Caco-2 (cell line): ENCODE data around the gene IMMT. TPM values are rescaled to one million over a fixed set of nuclear protein-coding genes. Genes with fewer than 3 reads are reported as not detected.

ENCODE experiments used
- BruUV-seq: library from RNA; stranded (reverse); fragments of 400-500 nt; replicated peaks from 2 replicates; lab custom pipeline; 2021; lab: Mats Ljungman, UMichigan
- CTCF ChIA-PET: fragments of 300-600 bp; sonication (Branson Sonifier 250); formaldehyde crosslinking; loops from one replicate; lab custom pipeline; 2022; ENCODE audit warnings: antibody characterized with exemption; lab: Charles Lee
- POLR2A ChIA-PET: fragments of 300-600 bp; sonication (Branson Sonifier 250); formaldehyde crosslinking; loops from one replicate; lab custom pipeline; 2022; ENCODE audit warnings: antibody characterized with exemption; lab: Charles Lee
- DNase-seq, 2 experiments: peaks; one replicate each; pipeline versions ENCODE4 v3.0.0 to v3.0.0-alpha.2; 2020 to 2022
- H3K27me3 ChIP-seq: replicated peaks from 2 replicates; pipeline ENCODE4 v1.6.0; 2011; ENCODE audit warnings: low read length; ENCODE audit not compliant: control insufficient read depth, insufficient read depth
- H3K36me3 ChIP-seq: 2 replicates; pipeline ENCODE4 v1.5.1; 2011; ENCODE audit warnings: low read length; ENCODE audit not compliant: control insufficient read depth, insufficient read depth
- H3K4me1 ChIP-seq: fragments of 250-450 bp; sonication (Bioruptor Pico); 2 replicates; pipeline ENCODE4 v1.5.1; 2020; ENCODE audit warnings: mild to moderate bottlenecking
- H3K4me3 ChIP-seq: 2 replicates; pipeline ENCODE4 v1.5.1; 2011; ENCODE audit warnings: low read depth, mild to moderate bottlenecking, control low read depth, low read length
- H3K9me3 ChIP-seq: fragments of 250-450 bp; sonication (Bioruptor Pico); 2 replicates; pipeline ENCODE4 v1.5.1; 2020; ENCODE audit warnings: mild to moderate bottlenecking, moderate library complexity
- H3K27ac Mint-ChIP-seq: one replicate; pipeline ENCODE4 v1.8.0; 2022; ENCODE audit warnings: mixed read lengths; ENCODE audit not compliant: unreplicated experiment
- H3K27me3 Mint-ChIP-seq: one replicate; pipeline ENCODE4 v1.8.0; 2022; ENCODE audit warnings: mixed read lengths; ENCODE audit not compliant: insufficient read depth, unreplicated experiment
- H3K36me3 Mint-ChIP-seq: one replicate; pipeline ENCODE4 v1.8.0; 2022; ENCODE audit warnings: mild to moderate bottlenecking, mixed read lengths; ENCODE audit not compliant: insufficient read depth, unreplicated experiment
- H3K4me1 Mint-ChIP-seq: one replicate; pipeline ENCODE4 v1.8.0; 2022; ENCODE audit warnings: low read depth, mixed read lengths; ENCODE audit not compliant: unreplicated experiment
- H3K4me3 Mint-ChIP-seq: one replicate; pipeline ENCODE4 v1.8.0; 2022; ENCODE audit warnings: mild to moderate bottlenecking, moderate library complexity, mixed read lengths; ENCODE audit not compliant: unreplicated experiment
- H3K9me3 Mint-ChIP-seq: one replicate; pipeline ENCODE4 v1.8.0; 2022; ENCODE audit warnings: mixed read lengths; ENCODE audit not compliant: unreplicated experiment
- CTCF ChIP-seq, 2 experiments: fragments of 200-600 bp in 1 of 2; IDR thresholded peaks; 1 replicate in 1 of 2; 2 replicates in 1 of 2; pipeline versions ENCODE4 v1.5.1 to v1.8.0; 2011 to 2022; ENCODE audit warnings: antibody characterized with exemption in 1 of 2, control low read depth in 1 of 2, inconsistent platforms in 1 of 2, low read depth in 1 of 2, low read length in 1 of 2, mild to moderate bottlenecking in 1 of 2, moderate library complexity in 1 of 2; ENCODE audit not compliant: insufficient read depth in 1 of 2, severe bottlenecking in 1 of 2, unreplicated experiment in 1 of 2
- intact Hi-C: fragments of 100-400 bp; cut with micrococcal nuclease; formaldehyde crosslinking; loops from one replicate; pipeline ENCODE4 v1.10.0; 2022; ENCODE audit not compliant: unreplicated experiment
- total RNA-seq: library from RNA; stranded (reverse); gene quantifications from 2 replicates; pipeline ENCODE4 v1.2.3, GENCODE V29; 2022

IMMT gene
- total RNA-seq, 1 experiment from 2014 or later = 129 TPM

- Mint-ChIP-seq H3K27ac (peak overlapping the region; percentile 94), H3K4me1 (peaks cover 22% of the 10 kb centered on the region), H3K27me3 (no peaks in the 10 kb centered on the region), H3K9me3 (peaks cover 7% of the 10 kb centered on the region), H3K4me3 (no peak overlapping the region), H3K36me3 (no peaks in the 10 kb centered on the region)
- no peaks in the 10 kb centered on the region for H3K36me3 ChIP-seq
- peaks cover 26% of the 10 kb centered on the region for H3K4me1 ChIP-seq
- H3K9me3 ChIP-seq = no peaks in the 10 kb centered on the region
- H3K4me3 ChIP-seq = no peak overlapping the region
- no peak for TF ChIP-seq CTCF (IDR thresholded peaks at IDR 0.05; ENCODE audit: insufficient read depth in 1 of 2, low read depth in 1 of 2, low read length in 1 of 2, severe bottlenecking in 1 of 2, unreplicated experiment in 1 of 2)
- BruUV-seq = no TSS peak
- ChIA-PET CTCF (no interaction called here), POLR2A (no interaction called here)
- no peak for DNase-seq
- intact Hi-C loops = no loop called here
- H3K27me3 ChIP-seq = no peaks in the 10 kb centered on the region
Observed at GRCh38 chr2:86243272-86243671, 48.0 kb upstream of the IMMT start.

- POLR2A ChIA-PET = no interaction called here
- Histone ChIP-seq H3K4me1 (peaks cover 26% of the 10 kb centered on the region), H3K36me3 (no peaks in the 10 kb centered on the region), H3K9me3 (no peaks in the 10 kb centered on the region), H3K4me3 (no peak overlapping the region), H3K27me3 (no peaks in the 10 kb centered on the region)
- TF ChIP-seq CTCF (IDR thresholded peaks at IDR 0.05; ENCODE audit: insufficient read depth in 1 of 2, low read depth in 1 of 2, low read length in 1 of 2, severe bottlenecking in 1 of 2, unreplicated experiment in 1 of 2) = no peak
- no peak for DNase-seq
- peaks cover 7% of the 10 kb centered on the region for H3K9me3 Mint-ChIP-seq
- H3K27ac Mint-ChIP-seq = no peak overlapping the region
- H3K36me3 Mint-ChIP-seq = no peaks in the 10 kb centered on the region
- no peaks in the 10 kb centered on the region for H3K27me3 Mint-ChIP-seq
- CTCF ChIA-PET = no interaction called here
- no peak overlapping the region for H3K4me3 Mint-ChIP-seq
- BruUV-seq = no TSS peak
- H3K4me1 Mint-ChIP-seq = peaks cover 22% of the 10 kb centered on the region
- intact Hi-C loops = no loop called here
Observed at GRCh38 chr2:86241611-86242010, 46.3 kb upstream of the IMMT start.

DNA sequence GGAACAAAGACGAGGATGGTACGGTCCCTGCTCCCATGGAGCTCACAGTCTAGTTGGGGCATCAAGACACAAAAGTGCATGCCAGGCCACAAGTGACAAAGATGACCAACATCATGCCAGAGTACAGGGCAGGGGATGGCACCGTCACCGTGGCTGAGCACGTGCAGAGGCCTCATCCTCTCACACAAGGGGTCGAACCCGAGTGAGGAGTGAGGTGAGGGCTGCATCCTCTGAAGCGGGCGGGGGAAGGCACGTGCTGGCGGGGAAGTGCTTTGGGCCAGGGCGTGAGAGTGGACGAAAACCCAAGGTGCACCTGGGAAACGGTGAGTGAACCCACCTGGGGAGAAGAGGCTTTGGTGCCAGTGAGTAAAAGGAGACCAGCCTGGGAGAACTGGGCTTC, 45.0 kb upstream of the IMMT start:
- ChIA-PET CTCF (no interaction called here), POLR2A (no interaction called here)
- no peaks in the 10 kb centered on the region for H3K36me3 Mint-ChIP-seq
- H3K9me3 ChIP-seq = no peaks in the 10 kb centered on the region
- no peak overlapping the region for H3K4me3 Mint-ChIP-seq
- H3K27me3 Mint-ChIP-seq = no peaks in the 10 kb centered on the region
- intact Hi-C loops = no loop called here
- H3K4me3 ChIP-seq = no peak overlapping the region
- H3K4me1 Mint-ChIP-seq = peaks cover 21% of the 10 kb centered on the region
- no peak overlapping the region for H3K27ac Mint-ChIP-seq
- H3K36me3 ChIP-seq = no peaks in the 10 kb centered on the region
- no peak for TF ChIP-seq CTCF (IDR thresholded peaks at IDR 0.05; ENCODE audit: insufficient read depth in 1 of 2, low read depth in 1 of 2, low read length in 1 of 2, severe bottlenecking in 1 of 2, unreplicated experiment in 1 of 2)
- peaks cover 15% of the 10 kb centered on the region for H3K4me1 ChIP-seq
- no peaks in the 10 kb centered on the region for H3K27me3 ChIP-seq
- peaks cover 7% of the 10 kb centered on the region for H3K9me3 Mint-ChIP-seq
- DNase-seq = no peak
- no TSS peak for BruUV-seq
